Measurements from ENCODE around the gene HSPA4. TPM values are rescaled to one million over a fixed set of nuclear protein-coding genes. Genes with fewer than 3 reads are reported as not detected.
A peak's percentile ranks its signal among the peaks of the same experiment; 100 is the strongest.

Gene HSPA4
- total and polyA plus RNA-seq, 2 of the 13 experiments (the other 11 are each of a cell fraction or from before 2014, with no cell fraction given) = 36.6 to 231 TPM

GRCh38 chr5:133049726-133050048 is 2.1 kb upstream of the HSPA4 start (continued):
- no peak for TF ChIP-seq NAIF1 (CRISPR knock-in tag; IDR thresholded peaks at IDR 0.05; ENCODE audit: borderline replicate concordance)
- TF ChIP-seq ZNF18 (CRISPR knock-in tag; IDR thresholded peaks at IDR 0.05; ENCODE audit: insufficient replicate concordance) = no peak
- no peak for TF ChIP-seq NCOA5 (CRISPR knock-in tag; IDR thresholded peaks at IDR 0.05)
- TF ChIP-seq MAX (IDR thresholded peaks at IDR 0.05) = peak; percentile 42; the same call in 1 of the 2 replicates
- no peak for TF ChIP-seq SATB2 (CRISPR knock-in tag; IDR thresholded peaks at IDR 0.05)
- TF ChIP-seq XBP1 (CRISPR knock-in tag; IDR thresholded peaks at IDR 0.05) = no peak
- TF ChIP-seq ZFP90 (CRISPR knock-in tag; IDR thresholded peaks at IDR 0.05; ENCODE audit: borderline replicate concordance) = no peak
- TF ChIP-seq ARHGAP35 (CRISPR knock-in tag; IDR thresholded peaks at IDR 0.05; ENCODE audit: borderline replicate concordance) = no peak
- 0 out of 2 replicates have a peak, but pooled peaks have one; percentile 57 for TF ChIP-seq CSRNP1 (CRISPR knock-in tag; IDR thresholded peaks at IDR 0.05)
- peak; percentile 95 for TF ChIP-seq PAXIP1 (CRISPR knock-in tag; conservative IDR thresholded peaks at IDR 0.05)
- TF ChIP-seq ZSCAN20 (CRISPR knock-in tag; IDR thresholded peaks at IDR 0.05; ENCODE audit: borderline replicate concordance) = no peak
- no peak for TF ChIP-seq RFX1 (IDR thresholded peaks at IDR 0.05)
- peak; percentile 41; the same call in 1 of the 2 replicates for TF ChIP-seq ZNF205 (CRISPR knock-in tag; IDR thresholded peaks at IDR 0.05)
- TF ChIP-seq ZFX (CRISPR knock-in tag; IDR thresholded peaks at IDR 0.05; ENCODE audit: low read depth) = no peak
- TF ChIP-seq JUN (CRISPR knock-in tag; IDR thresholded peaks at IDR 0.05) = peak; percentile 45; the same call in 1 of the 2 replicates
- 0 out of 2 replicates have a peak, but pooled peaks have one; percentile 44 for TF ChIP-seq ZFP1 (CRISPR knock-in tag; IDR thresholded peaks at IDR 0.05)
- TF ChIP-seq E2F5 (CRISPR knock-in tag; conservative IDR thresholded peaks at IDR 0.05) = no peak
- TF ChIP-seq RBM22 (optimal IDR thresholded peaks at IDR 0.05; ENCODE audit: low read length) = no peak
- TF ChIP-seq ARID2 (CRISPR knock-in tag; IDR thresholded peaks at IDR 0.05; ENCODE audit: borderline replicate concordance) = 0 out of 2 replicates have a peak, but pooled peaks have one; percentile 20
